Keratinocyte (primary cell): ENCODE results near the gene EPHA1. TPM values are rescaled to one million over a fixed set of nuclear protein-coding genes. Genes with fewer than 3 reads are reported as not detected.

Experiments
- DNase-seq: peaks from one replicate; pipeline ENCODE4 v3.0.0-alpha.2; 2011; ENCODE audit warnings: low read depth, missing footprints, low spot score
- FAIRE-seq: peaks from 2 replicates; lab custom pipeline; 2011; peaks lifted over from hg19 to GRCh38; lab: Jason Lieb, UNC
- H2AFZ ChIP-seq: 2 replicates; pipeline ENCODE4 v1.6.0; 2012; ENCODE audit warnings: low read length, control low read depth, inconsistent platforms; ENCODE audit not compliant: control insufficient read depth
- H3K27ac ChIP-seq: 2 replicates; pipeline ENCODE4 v1.5.1; 2011; ENCODE audit warnings: low read length; ENCODE audit not compliant: control insufficient read depth, insufficient read depth
- H3K27me3 ChIP-seq: 3 replicates; pipeline ENCODE4 v1.6.0; 2011; ENCODE audit warnings: low read length; ENCODE audit not compliant: control insufficient read depth, insufficient read depth; ENCODE audit errors: extremely low read depth
- H3K36me3 ChIP-seq, 2 experiments: 2 replicates in 1 of 2; 3 replicates in 1 of 2; pipeline ENCODE4 v1.5.1; 2011; ENCODE audit warnings: low read length in 2 of 2, mild to moderate bottlenecking in 1 of 2; ENCODE audit not compliant: control insufficient read depth in 2 of 2, insufficient read depth in 2 of 2; ENCODE audit errors: extremely low read depth in 1 of 2
- H3K4me1 ChIP-seq: 3 replicates; pipeline ENCODE4 v1.5.1; 2011; ENCODE audit warnings: low read length; ENCODE audit not compliant: control insufficient read depth, insufficient read depth; ENCODE audit errors: extremely low read depth
- H3K4me2 ChIP-seq: 3 replicates; pipeline ENCODE4 v1.6.0; 2011; ENCODE audit warnings: low read depth, low read length; ENCODE audit not compliant: control insufficient read depth, insufficient read depth; ENCODE audit errors: extremely low read depth
- H3K4me3 ChIP-seq, 3 experiments: fragments of 200-600 bp in 1 of 3; sonication (generic) in 1 of 3; 2 replicates in 2 of 3; 3 replicates in 1 of 3; pipeline ENCODE4 v1.5.1; 2011 to 2016; ENCODE audit warnings: low read length in 3 of 3, mild to moderate bottlenecking in 3 of 3, control low read depth in 2 of 3, inconsistent platforms in 1 of 3, low read depth in 1 of 3, mixed read lengths in 1 of 3, mixed run types in 1 of 3, moderate library complexity in 1 of 3; ENCODE audit not compliant: control insufficient read depth in 2 of 3, insufficient read depth in 2 of 3; ENCODE audit errors: extremely low read depth in 1 of 3
- H3K79me2 ChIP-seq: 2 replicates; pipeline ENCODE4 v1.6.0; 2012; ENCODE audit warnings: low read length; ENCODE audit not compliant: control insufficient read depth, insufficient read depth
- H3K9ac ChIP-seq: 3 replicates; pipeline ENCODE4 v1.6.0; 2011; ENCODE audit warnings: low read length; ENCODE audit not compliant: control insufficient read depth, insufficient read depth; ENCODE audit errors: extremely low read depth
- H3K9me1 ChIP-seq: 3 replicates; pipeline ENCODE4 v1.6.0; 2011; ENCODE audit warnings: low read length; ENCODE audit not compliant: control insufficient read depth, insufficient read depth; ENCODE audit errors: extremely low read depth
- H3K9me3 ChIP-seq: 2 replicates; pipeline ENCODE4 v1.5.1; 2012; ENCODE audit warnings: low read depth, low read length; ENCODE audit not compliant: control insufficient read depth
- H4K20me1 ChIP-seq: 3 replicates; pipeline ENCODE4 v1.6.0; 2011; ENCODE audit warnings: low read length; ENCODE audit not compliant: control insufficient read depth, insufficient read depth; ENCODE audit errors: extremely low read depth
- EZH2 ChIP-seq: IDR thresholded peaks from one replicate; pipeline ENCODE4 v1.6.1; 2012; ENCODE audit warnings: inconsistent platforms, mild to moderate bottlenecking, low read length, moderate library complexity
- dilution Hi-C: fragments of 300-500 bp; cut with MboI; formaldehyde crosslinking; loops from one replicate; pipeline ENCODE4 v1.7.0; 2020; ENCODE audit warnings: low sequenced_read_pairs; ENCODE audit not compliant: extremely low pct_ligation_motif_present
- polyA minus RNA-seq, 3 experiments: library from RNA; depleted of rRNA, polyadenylated mRNA; stranded (reverse); fragments of >200 nt; gene quantifications; 1 replicate in 1 of 3; 2 replicates in 1 of 3; 3 replicates in 1 of 3; pipeline ENCODE4 v1.2.3, GENCODE V29; 2011
- polyA plus RNA-seq, 5 experiments: library from polyadenylated mRNA; depleted of rRNA in 3 of 5; stranded (reverse) in 3 of 5; stranded (forward) in 1 of 5; unstranded in 1 of 5; fragments of >200 nt; gene quantifications; 1 replicate in 1 of 5; 2 replicates in 3 of 5; 3 replicates in 1 of 5; pipeline versions ENCODE4 v1.2.1 to v1.2.3, GENCODE V29; 2011 to 2012; ENCODE audit warnings: missing spikeins in 2 of 5, low read depth in 1 of 5, low replicate concordance in 1 of 5
- TF ChIP-seq, protein P1 (sequence below), 3 experiments: IDR thresholded peaks in 1 of 3; conservative IDR thresholded peaks in 1 of 3; optimal IDR thresholded peaks in 1 of 3; 2 replicates in 2 of 3; 3 replicates in 1 of 3; pipeline versions ENCODE3 to v1.5.1; 2011; ENCODE audit warnings: low read length in 3 of 3, mild to moderate bottlenecking in 3 of 3, moderate library complexity in 2 of 3, control low read depth in 1 of 3, inconsistent platforms in 1 of 3; ENCODE audit not compliant: insufficient read depth in 2 of 3; ENCODE audit errors: extremely low read depth in 1 of 3

EPHA1 gene
- 24.6 to 37.1 TPM (median 31.9 TPM) in 3 replicates for polyA plus RNA-seq
- polyA plus RNA-seq (2011; ENCODE audit: low read depth): 20.1 TPM
- polyA plus RNA-seq (2011; cell fraction: cytosol; rRNA removed): 9.5 and 11.8 TPM in 2 replicates
- 51.7 and 60.6 TPM in 2 replicates for polyA plus RNA-seq (2011; cell fraction: nucleus; rRNA removed)
- 23.0 and 34.4 TPM in 2 replicates for polyA plus RNA-seq (2012; ENCODE audit: low replicate concordance)
- 44.3 to 50.0 TPM (median 49.9 TPM) in 3 replicates for polyA minus RNA-seq
- 21.5 TPM for polyA minus RNA-seq (2011; cell fraction: cytosol; rRNA and poly(A)+ RNA removed)
- 40.5 and 44.2 TPM in 2 replicates for polyA minus RNA-seq (2011; cell fraction: nucleus; rRNA and poly(A)+ RNA removed)

DNA sequence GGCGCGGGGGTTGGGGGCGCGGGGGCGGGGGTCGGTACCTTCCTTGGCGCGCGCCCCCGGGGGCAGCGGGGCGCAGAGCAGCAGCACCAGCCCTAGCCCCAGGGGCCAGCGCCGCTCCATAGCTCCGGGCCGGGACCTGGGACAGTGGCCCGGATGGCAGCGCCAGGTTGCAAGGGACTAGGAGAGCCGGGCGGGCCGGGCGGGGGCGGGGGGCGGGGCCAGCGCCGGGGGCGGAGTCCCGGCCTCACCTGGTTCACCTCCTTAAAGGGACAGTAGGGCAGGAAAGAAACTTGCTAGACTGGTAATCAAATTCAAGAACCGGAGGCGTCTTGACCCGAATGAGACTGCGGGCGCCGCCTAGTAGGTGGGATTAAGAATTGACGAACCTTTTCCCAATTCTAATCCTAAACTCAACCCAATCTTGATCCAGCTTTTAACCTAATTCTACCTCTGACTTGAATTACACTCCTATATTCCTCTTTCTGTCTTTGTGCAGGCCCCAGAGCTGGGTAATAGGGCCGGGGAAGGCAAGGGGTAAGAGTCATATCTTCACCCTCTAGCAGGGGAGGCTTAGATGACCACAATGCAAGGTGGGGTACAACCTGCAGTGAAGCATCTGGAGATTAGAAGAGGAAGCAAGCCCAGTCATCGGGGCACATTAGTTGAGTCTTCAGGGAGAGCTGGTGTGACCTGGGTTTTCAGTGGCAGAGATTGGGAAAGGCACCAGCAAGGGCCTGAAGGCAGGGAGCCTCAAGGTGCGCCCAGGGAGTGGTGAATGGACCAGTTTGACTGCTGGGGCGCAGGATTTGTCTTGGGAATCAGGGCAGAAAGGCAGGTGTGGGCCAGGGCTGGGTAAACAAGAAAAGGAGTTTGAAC lies at the start of gene EPHA1:
Gene EPHA1, minus strand, starts transcription at position 171 of the 876 bp plus-strand sequence. Its CDS starts 51 bp downstream, at position 120.
- H2AFZ ChIP-seq: peak within 1 kb of the TSS; percentile 58

DNA sequence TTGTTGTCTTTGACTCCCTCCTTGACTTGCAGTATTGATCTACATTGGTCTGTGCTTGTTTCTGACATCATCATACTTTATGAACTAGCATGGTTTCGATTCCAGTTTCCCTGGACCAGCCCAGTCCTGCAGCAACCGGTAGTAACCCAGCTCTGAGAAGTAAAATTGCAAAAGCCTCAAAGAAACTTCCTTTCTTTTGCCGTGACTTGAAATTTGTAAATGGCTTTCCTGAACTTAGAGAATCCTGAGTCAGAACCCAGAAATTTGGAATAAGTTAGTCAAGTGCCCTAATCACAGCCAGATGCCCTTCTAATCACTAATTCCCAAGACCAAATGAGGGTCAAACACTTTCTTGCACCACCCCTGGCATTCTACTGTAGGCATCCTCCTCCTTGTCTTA lies 49.6 kb upstream of the EPHA1 start:
- Histone ChIP-seq H3K36me3 (no peaks in the 10 kb centered on the region), H3K27me3 (no peaks in the 10 kb centered on the region), H3K4me2 (no peak overlapping the region), H3K9me1 (no peaks in the 10 kb centered on the region), H3K4me3 (no peak overlapping the region), H3K27ac (peak overlapping the region; percentile 16), H3K79me2 (no peaks in the 10 kb centered on the region), H3K9me3 (no peaks in the 10 kb centered on the region), H2AFZ (no peak overlapping the region), H4K20me1 (no peaks in the 10 kb centered on the region), H3K4me1 (peaks cover 18% of the 10 kb centered on the region), H3K9ac (no peak overlapping the region)
- no peak for FAIRE-seq
- no peak for DNase-seq
- dilution Hi-C loops: no loop called here
- TF ChIP-seq, protein P1, sequence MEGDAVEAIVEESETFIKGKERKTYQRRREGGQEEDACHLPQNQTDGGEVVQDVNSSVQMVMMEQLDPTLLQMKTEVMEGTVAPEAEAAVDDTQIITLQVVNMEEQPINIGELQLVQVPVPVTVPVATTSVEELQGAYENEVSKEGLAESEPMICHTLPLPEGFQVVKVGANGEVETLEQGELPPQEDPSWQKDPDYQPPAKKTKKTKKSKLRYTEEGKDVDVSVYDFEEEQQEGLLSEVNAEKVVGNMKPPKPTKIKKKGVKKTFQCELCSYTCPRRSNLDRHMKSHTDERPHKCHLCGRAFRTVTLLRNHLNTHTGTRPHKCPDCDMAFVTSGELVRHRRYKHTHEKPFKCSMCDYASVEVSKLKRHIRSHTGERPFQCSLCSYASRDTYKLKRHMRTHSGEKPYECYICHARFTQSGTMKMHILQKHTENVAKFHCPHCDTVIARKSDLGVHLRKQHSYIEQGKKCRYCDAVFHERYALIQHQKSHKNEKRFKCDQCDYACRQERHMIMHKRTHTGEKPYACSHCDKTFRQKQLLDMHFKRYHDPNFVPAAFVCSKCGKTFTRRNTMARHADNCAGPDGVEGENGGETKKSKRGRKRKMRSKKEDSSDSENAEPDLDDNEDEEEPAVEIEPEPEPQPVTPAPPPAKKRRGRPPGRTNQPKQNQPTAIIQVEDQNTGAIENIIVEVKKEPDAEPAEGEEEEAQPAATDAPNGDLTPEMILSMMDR (optimal IDR thresholded peaks at IDR 0.05 in 1 of 3, IDR thresholded peaks at IDR 0.05 in 1 of 3, conservative IDR thresholded peaks at IDR 0.05 in 1 of 3; ENCODE audit: extremely low read depth in 1 of 3, insufficient read depth in 2 of 3, low read length in 3 of 3): no peak
- TF ChIP-seq EZH2: no peak

More for the DNA sequence above, at the start of gene EPHA1:
- peaks cover 24% of the 10 kb centered on the region for H3K4me1 ChIP-seq
- dilution Hi-C loops: no loop called here
- H3K79me2 ChIP-seq: peaks cover 7% of the 10 kb centered on the region
- TF ChIP-seq, protein P1 (optimal IDR thresholded peaks at IDR 0.05 in 1 of 3, IDR thresholded peaks at IDR 0.05 in 1 of 3, conservative IDR thresholded peaks at IDR 0.05 in 1 of 3; ENCODE audit: extremely low read depth in 1 of 3, insufficient read depth in 2 of 3, low read length in 3 of 3): peak; percentile 64 to 67 (median 67)
- TF ChIP-seq EZH2: no peak
- no peaks in the 10 kb centered on the region for H4K20me1 ChIP-seq
- H3K27me3 ChIP-seq: no peaks in the 10 kb centered on the region
- H3K9me3 ChIP-seq: no peaks in the 10 kb centered on the region
- H3K4me3 ChIP-seq: peak within 1 kb of the TSS; percentile 79 to 86 (median 83)
- FAIRE-seq (peak; percentile 53), DNase-seq (peak; percentile 85)
- peak within 1 kb of the TSS; percentile 33 for H3K27ac ChIP-seq
- peaks cover 0 to 2% of the 10 kb centered on the region in 2 experiments for H3K36me3 ChIP-seq
- peak within 1 kb of the TSS; percentile 96 for H3K4me2 ChIP-seq
- H3K9ac ChIP-seq: peak within 1 kb of the TSS; percentile 76
- H3K9me1 ChIP-seq: no peaks in the 10 kb centered on the region
